HFFc6 (cell line): ENCODE data around the gene CEND1. TPM values are rescaled to one million over a fixed set of nuclear protein-coding genes. Genes with fewer than 3 reads are reported as not detected.
A peak's percentile ranks its signal among the peaks of the same experiment; 100 is the strongest.

Experiments
- DNase-seq: peaks from one replicate; pipeline ENCODE4 v3.0.0-alpha.2; 2018
- H3K27ac Mint-ChIP-seq: 2 replicates; pipeline ENCODE4 v1.8.0; 2020; ENCODE audit warnings: mild to moderate bottlenecking, mixed read lengths
- H3K27me3 Mint-ChIP-seq: 2 replicates; pipeline ENCODE4 v1.8.0; 2021; ENCODE audit warnings: mild to moderate bottlenecking, moderate library complexity, mixed read lengths; ENCODE audit not compliant: insufficient read depth
- H3K36me3 Mint-ChIP-seq: 2 replicates; pipeline ENCODE4 v1.8.0; 2021; ENCODE audit warnings: low read depth, mixed read lengths
- H3K4me1 Mint-ChIP-seq: 2 replicates; pipeline ENCODE4 v1.8.0; 2020; ENCODE audit warnings: low read depth, mixed read lengths
- H3K4me3 Mint-ChIP-seq: 2 replicates; pipeline ENCODE4 v1.8.0; 2020; ENCODE audit warnings: mild to moderate bottlenecking, moderate library complexity, mixed read lengths
- H3K9me3 Mint-ChIP-seq: 2 replicates; pipeline ENCODE4 v1.8.0; 2020; ENCODE audit warnings: mild to moderate bottlenecking, mixed read lengths
- total RNA-seq, 6 experiments: library from RNA; stranded (reverse); fragmentation: NEBNext Ultra II Directional; extraction: Animal tissue kit (Norgen Biotek cat#: 25700); gene quantifications; 2 replicates in 1 of 6; 3 replicates in 5 of 6; pipeline ENCODE4 v1.2.3, GENCODE V29; 2021
- TF ChIP-seq, protein P1 (sequence below): fragments of 200-600 bp; sonication (generic); IDR thresholded peaks from 2 replicates; pipeline ENCODE4 v1.5.0; 2021; ENCODE audit warnings: antibody characterized with exemption, mild to moderate bottlenecking

The CEND1 gene
- total RNA-seq, 6 experiments from 2014 or later, result 8.2 to 12.2 (median 11.0) TPM

- peaks cover 15% of the 10 kb centered on the region for H3K27me3 Mint-ChIP-seq
- DNase-seq, result no peak
- H3K36me3 Mint-ChIP-seq, result peaks cover 6% of the 10 kb centered on the region; the same call in 1 of the 2 replicates
- no peak overlapping the region for H3K27ac Mint-ChIP-seq
- TF ChIP-seq, protein P1, sequence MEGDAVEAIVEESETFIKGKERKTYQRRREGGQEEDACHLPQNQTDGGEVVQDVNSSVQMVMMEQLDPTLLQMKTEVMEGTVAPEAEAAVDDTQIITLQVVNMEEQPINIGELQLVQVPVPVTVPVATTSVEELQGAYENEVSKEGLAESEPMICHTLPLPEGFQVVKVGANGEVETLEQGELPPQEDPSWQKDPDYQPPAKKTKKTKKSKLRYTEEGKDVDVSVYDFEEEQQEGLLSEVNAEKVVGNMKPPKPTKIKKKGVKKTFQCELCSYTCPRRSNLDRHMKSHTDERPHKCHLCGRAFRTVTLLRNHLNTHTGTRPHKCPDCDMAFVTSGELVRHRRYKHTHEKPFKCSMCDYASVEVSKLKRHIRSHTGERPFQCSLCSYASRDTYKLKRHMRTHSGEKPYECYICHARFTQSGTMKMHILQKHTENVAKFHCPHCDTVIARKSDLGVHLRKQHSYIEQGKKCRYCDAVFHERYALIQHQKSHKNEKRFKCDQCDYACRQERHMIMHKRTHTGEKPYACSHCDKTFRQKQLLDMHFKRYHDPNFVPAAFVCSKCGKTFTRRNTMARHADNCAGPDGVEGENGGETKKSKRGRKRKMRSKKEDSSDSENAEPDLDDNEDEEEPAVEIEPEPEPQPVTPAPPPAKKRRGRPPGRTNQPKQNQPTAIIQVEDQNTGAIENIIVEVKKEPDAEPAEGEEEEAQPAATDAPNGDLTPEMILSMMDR, result no peak
- no peaks in the 10 kb centered on the region for H3K9me3 Mint-ChIP-seq
- H3K4me3 Mint-ChIP-seq, result peak overlapping the region; percentile 24; the same call in 1 of the 2 replicates
- peaks cover 6% of the 10 kb centered on the region for H3K4me1 Mint-ChIP-seq
Observed at GRCh38 chr11:826227-826621, 36.3 kb upstream of the CEND1 start.

- Mint-ChIP-seq H3K36me3 (peaks cover 6% of the 10 kb centered on the region; the same call in 1 of the 2 replicates), H3K4me1 (peaks cover 10% of the 10 kb centered on the region), H3K27me3 (peaks cover 15% of the 10 kb centered on the region), H3K27ac (no peak overlapping the region), H3K9me3 (no peaks in the 10 kb centered on the region), H3K4me3 (no peak overlapping the region)
- TF ChIP-seq, protein P1, result no peak
- no peak for DNase-seq
Observed at GRCh38 chr11:825366-826226, 35.7 kb upstream of the CEND1 start.

DNA sequence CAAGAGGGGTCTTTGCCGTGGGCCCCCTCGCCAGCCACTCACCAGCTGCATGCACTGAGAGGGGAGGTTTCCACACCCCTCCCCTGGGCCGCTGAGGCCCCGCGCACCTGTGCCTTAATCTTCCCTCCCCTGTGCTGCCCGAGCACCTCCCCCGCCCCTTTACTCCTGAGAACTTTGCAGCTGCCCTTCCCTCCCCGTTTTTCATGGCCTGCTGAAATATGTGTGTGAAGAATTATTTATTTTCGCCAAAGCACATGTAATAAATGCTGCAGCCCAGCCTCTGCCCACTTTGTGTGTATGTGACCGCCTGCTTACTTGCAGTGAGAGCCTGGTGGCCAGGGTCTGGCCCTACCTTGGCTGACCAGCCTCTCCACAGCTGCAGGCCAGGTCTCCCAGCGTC, 35.1 kb upstream of the CEND1 start:
- H3K9me3 Mint-ChIP-seq, result no peaks in the 10 kb centered on the region
- no peak for DNase-seq
- H3K36me3 Mint-ChIP-seq, result peaks cover 6% of the 10 kb centered on the region; the same call in 1 of the 2 replicates
- TF ChIP-seq, protein P1, result no peak
- no peak overlapping the region for H3K27ac Mint-ChIP-seq
- H3K4me3 Mint-ChIP-seq, result no peak overlapping the region
- H3K27me3 Mint-ChIP-seq, result peaks cover 15% of the 10 kb centered on the region
- peaks cover 10% of the 10 kb centered on the region for H3K4me1 Mint-ChIP-seq

- TF ChIP-seq, protein P1, result no peak
- Mint-ChIP-seq H3K9me3 (no peaks in the 10 kb centered on the region), H3K4me3 (no peak overlapping the region), H3K27me3 (peaks cover 15% of the 10 kb centered on the region), H3K4me1 (peaks cover 10% of the 10 kb centered on the region), H3K36me3 (peaks cover 6% of the 10 kb centered on the region; the same call in 1 of the 2 replicates), H3K27ac (no peak overlapping the region)
- DNase-seq, result no peak
Observed at GRCh38 chr11:824292-824880, 34.5 kb upstream of the CEND1 start.

- Mint-ChIP-seq H3K4me3 (no peak overlapping the region), H3K27ac (no peak overlapping the region), H3K27me3 (peaks cover 15% of the 10 kb centered on the region), H3K36me3 (peaks cover 6% of the 10 kb centered on the region; the same call in 1 of the 2 replicates), H3K4me1 (peaks cover 12% of the 10 kb centered on the region), H3K9me3 (no peaks in the 10 kb centered on the region)
- TF ChIP-seq, protein P1, result no peak
- no peak for DNase-seq
Observed at GRCh38 chr11:823441-824291, 33.8 kb upstream of the CEND1 start.
